ENCODE data around the gene USP4. TPM values are rescaled to one million over a fixed set of nuclear protein-coding genes. Genes with fewer than 3 reads are reported as not detected.

USP4 gene
- total RNA-seq, 2 donors from 2014 or later: 13.2 to 24.7 TPM

- H3K36me3 ChIP-seq (replicated peaks in 1 of 2; ENCODE audit: insufficient read depth in 1 of 2, low read depth in 2 of 2): peaks cover 0 to 12% of the 10 kb centered on the region in 2 donors
- ATAC-seq (no peak), DNase-seq (no peak)
- no peaks in the 10 kb centered on the region for H3K27me3 ChIP-seq
- TF ChIP-seq POLR2A (IDR thresholded peaks at IDR 0.05): no peak
- no peak for TF ChIP-seq CTCF (IDR thresholded peaks at IDR 0.05)
- H3K4me1 ChIP-seq: no peaks in the 10 kb centered on the region
- intact Hi-C loops (cut with DNase I): no loop called here
- H3K4me3 ChIP-seq: no peak overlapping the region
- no peak overlapping the region for H3K27ac ChIP-seq
- H3K9me3 ChIP-seq: no peaks in the 10 kb centered on the region
- WGBS, 2 donors: 95 to 100% methylated on average over 1 of the region's 1 CpG
Observed at GRCh38 chr3:49313896-49314688, 25.8 kb downstream of the USP4 start.

GRCh38 chr3:49311283-49311682, 28.6 kb downstream of the USP4 start:
- intact Hi-C loops (cut with DNase I): no loop called here
- Histone ChIP-seq H3K27me3 (no peaks in the 10 kb centered on the region), H3K4me3 (no peak overlapping the region), H3K9me3 (no peaks in the 10 kb centered on the region), H3K4me1 (no peaks in the 10 kb centered on the region), H3K27ac (no peak overlapping the region), H3K36me3 (replicated peaks in 1 of 2; ENCODE audit: insufficient read depth in 1 of 2, low read depth in 2 of 2) (peaks cover 0 to 8% of the 10 kb centered on the region in 2 donors)
- TF ChIP-seq POLR2A (IDR thresholded peaks at IDR 0.05) (no peak), CTCF (IDR thresholded peaks at IDR 0.05) (no peak)
- ATAC-seq: no peak
- WGBS, 2 donors: 90 to 93% methylated on average over 3 of the region's 3 CpGs
- no peak for DNase-seq

GRCh38 chr3:49310677-49311076, 29.2 kb downstream of the USP4 start:
- H3K9me3 ChIP-seq: no peaks in the 10 kb centered on the region
- no peak for TF ChIP-seq CTCF (IDR thresholded peaks at IDR 0.05)
- no peak for TF ChIP-seq POLR2A (IDR thresholded peaks at IDR 0.05)
- ATAC-seq: no peak
- DNase-seq: no peak
- H3K27me3 ChIP-seq: no peaks in the 10 kb centered on the region
- intact Hi-C loops (cut with DNase I): no loop called here
- no peak overlapping the region for H3K27ac ChIP-seq
- no peak overlapping the region for H3K4me3 ChIP-seq
- WGBS, 2 donors: 92 to 100% methylated on average over 1 of the region's 1 CpG
- peaks cover 0 to 11% of the 10 kb centered on the region in 2 donors for H3K36me3 ChIP-seq (replicated peaks in 1 of 2; ENCODE audit: insufficient read depth in 1 of 2, low read depth in 2 of 2)
- no peaks in the 10 kb centered on the region for H3K4me1 ChIP-seq

GRCh38 chr3:49305608-49306007, 34.2 kb downstream of the USP4 start:
- H3K36me3 ChIP-seq (replicated peaks in 1 of 2; ENCODE audit: insufficient read depth in 1 of 2, low read depth in 2 of 2): peaks cover 0 to 21% of the 10 kb centered on the region in 2 donors
- H3K9me3 ChIP-seq: no peaks in the 10 kb centered on the region
- TF ChIP-seq CTCF (IDR thresholded peaks at IDR 0.05): no peak
- TF ChIP-seq POLR2A (IDR thresholded peaks at IDR 0.05): no peak
- no peaks in the 10 kb centered on the region for H3K27me3 ChIP-seq
- 92 to 96% methylated on average over 5 of the region's 5 CpGs for WGBS, 2 donors
- no peak overlapping the region for H3K4me3 ChIP-seq
- H3K27ac ChIP-seq: no peak overlapping the region
- no peaks in the 10 kb centered on the region for H3K4me1 ChIP-seq
- no peak for ATAC-seq
- no peak for DNase-seq
- intact Hi-C loops (cut with DNase I): no loop called here

- H3K9me3 ChIP-seq: no peaks in the 10 kb centered on the region
- H3K27me3 ChIP-seq: no peaks in the 10 kb centered on the region
- DNase-seq: no peak
- no peak overlapping the region for H3K27ac ChIP-seq
- no peak overlapping the region for H3K4me3 ChIP-seq
- no peak for ATAC-seq
- TF ChIP-seq CTCF (IDR thresholded peaks at IDR 0.05) (no peak), POLR2A (IDR thresholded peaks at IDR 0.05) (no peak)
- no peaks in the 10 kb centered on the region for H3K4me1 ChIP-seq
- 93 to 100% methylated on average over 1 of the region's 1 CpG for WGBS, 2 donors
- intact Hi-C loops (cut with DNase I): no loop called here
- peaks cover 0 to 36% of the 10 kb centered on the region in 2 donors for H3K36me3 ChIP-seq (replicated peaks in 1 of 2; ENCODE audit: insufficient read depth in 1 of 2, low read depth in 2 of 2)
Observed at GRCh38 chr3:49302613-49303012, 37.2 kb downstream of the USP4 start.
